ENCODE measurements around the gene WWOX.

WWOX gene

GRCh38 chr16:78635807-78636206 is 536.4 kb downstream of the WWOX start:
- H3K4me3 ChIP-seq (ENCODE audit: low read depth, low read length), result no peak overlapping the region
- DNase-seq (ENCODE audit: low read depth), result no peak
- TF ChIP-seq POLR2A (IDR thresholded peaks at IDR 0.05; ENCODE audit: extremely low read depth, insufficient read length) (no peak), MYC (IDR thresholded peaks at IDR 0.05; ENCODE audit: low read depth, low read length) (no peak), CTCF (IDR thresholded peaks at IDR 0.05; ENCODE audit: low read depth, low read length) (no peak), MAX (IDR thresholded peaks at IDR 0.05; ENCODE audit: low read depth, low read length) (no peak)

GRCh38 chr16:78638371-78638770 is 538.9 kb downstream of the WWOX start:
- no peak overlapping the region for H3K4me3 ChIP-seq (ENCODE audit: low read depth, low read length)
- no peak for TF ChIP-seq MAX (IDR thresholded peaks at IDR 0.05; ENCODE audit: low read depth, low read length)
- TF ChIP-seq CTCF (IDR thresholded peaks at IDR 0.05; ENCODE audit: low read depth, low read length), result no peak
- no peak for TF ChIP-seq POLR2A (IDR thresholded peaks at IDR 0.05; ENCODE audit: extremely low read depth, insufficient read length)
- no peak for TF ChIP-seq MYC (IDR thresholded peaks at IDR 0.05; ENCODE audit: low read depth, low read length)
- no peak for DNase-seq (ENCODE audit: low read depth)

DNA sequence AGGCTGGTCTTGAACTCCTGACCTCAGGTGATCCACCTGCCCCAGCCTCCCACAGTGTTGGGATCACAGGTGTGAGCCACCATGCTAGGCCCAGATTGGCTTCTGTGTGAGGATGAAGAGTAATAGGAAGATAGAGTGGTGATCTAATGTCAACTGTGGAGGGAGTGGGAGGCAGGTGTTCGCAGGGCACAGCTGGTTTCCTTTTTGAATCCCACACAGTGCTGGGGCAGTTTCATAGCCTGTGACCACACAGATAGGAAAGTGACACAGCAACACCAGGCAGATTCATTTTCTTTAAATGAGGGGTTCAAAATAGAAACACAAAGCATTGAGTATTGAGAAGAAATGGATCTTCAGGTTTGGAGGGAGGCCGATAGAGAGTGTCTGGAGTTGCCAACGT is 540.3 kb downstream of the WWOX start:
- TF ChIP-seq MYC (IDR thresholded peaks at IDR 0.05; ENCODE audit: low read depth, low read length), result no peak
- no peak for TF ChIP-seq MAX (IDR thresholded peaks at IDR 0.05; ENCODE audit: low read depth, low read length)
- TF ChIP-seq POLR2A (IDR thresholded peaks at IDR 0.05; ENCODE audit: extremely low read depth, insufficient read length), result no peak
- TF ChIP-seq CTCF (IDR thresholded peaks at IDR 0.05; ENCODE audit: low read depth, low read length), result no peak
- H3K4me3 ChIP-seq (ENCODE audit: low read depth, low read length), result no peak overlapping the region
- no peak for DNase-seq (ENCODE audit: low read depth)

DNA sequence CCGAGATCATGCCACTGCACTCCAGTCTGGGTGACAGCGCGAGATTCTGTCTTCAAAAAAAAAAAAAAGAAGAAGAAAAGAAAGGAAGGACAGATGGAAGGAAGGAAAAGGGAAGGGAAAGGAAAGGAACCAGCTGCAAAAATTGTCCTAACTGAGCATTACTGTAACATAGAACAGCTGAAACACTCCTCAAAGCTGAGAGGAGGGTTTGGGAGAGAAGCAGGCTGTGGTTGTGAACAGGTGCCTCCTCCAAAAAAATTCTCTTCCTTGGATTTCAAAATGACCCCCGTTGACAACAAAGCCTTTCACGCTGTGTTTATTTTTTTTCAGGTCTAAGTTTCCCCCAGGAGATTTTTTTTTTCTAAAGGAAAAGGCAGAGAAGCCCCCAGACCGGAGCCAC is 541.4 kb downstream of the WWOX start:
- no peak overlapping the region for H3K4me3 ChIP-seq (ENCODE audit: low read depth, low read length)
- no peak for DNase-seq (ENCODE audit: low read depth)
- TF ChIP-seq POLR2A (IDR thresholded peaks at IDR 0.05; ENCODE audit: extremely low read depth, insufficient read length) (no peak), MYC (IDR thresholded peaks at IDR 0.05; ENCODE audit: low read depth, low read length) (no peak), CTCF (IDR thresholded peaks at IDR 0.05; ENCODE audit: low read depth, low read length) (no peak), MAX (IDR thresholded peaks at IDR 0.05; ENCODE audit: low read depth, low read length) (no peak)

DNA sequence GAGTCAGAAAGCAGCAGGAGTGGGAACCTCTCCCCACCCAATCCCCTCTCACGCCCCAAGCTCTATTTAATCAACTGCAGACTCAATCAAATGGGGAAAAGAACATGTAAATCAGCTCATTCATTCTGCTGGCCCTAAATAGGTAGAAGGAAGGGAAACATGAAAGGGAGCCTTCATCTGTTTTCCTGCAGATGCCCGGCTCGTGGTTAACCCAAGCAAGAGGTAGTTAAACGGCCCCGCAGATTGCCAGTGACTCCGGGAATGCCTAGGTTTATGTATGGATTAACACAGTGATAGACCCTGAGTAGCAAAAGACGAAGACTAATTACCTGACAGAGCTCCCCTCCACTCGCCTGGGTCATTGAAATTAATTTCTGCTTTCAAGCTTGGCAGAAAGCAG is 542.0 kb downstream of the WWOX start:
- DNase-seq (ENCODE audit: low read depth), result no peak
- TF ChIP-seq POLR2A (IDR thresholded peaks at IDR 0.05; ENCODE audit: extremely low read depth, insufficient read length), result no peak
- no peak for TF ChIP-seq MAX (IDR thresholded peaks at IDR 0.05; ENCODE audit: low read depth, low read length)
- TF ChIP-seq MYC (IDR thresholded peaks at IDR 0.05; ENCODE audit: low read depth, low read length), result no peak
- TF ChIP-seq CTCF (IDR thresholded peaks at IDR 0.05; ENCODE audit: low read depth, low read length), result no peak
- no peak overlapping the region for H3K4me3 ChIP-seq (ENCODE audit: low read depth, low read length)

Data from NB4 (cell line).